AG20443 (cell line): ENCODE measurements around the gene IQCK.

ENCODE experiments used
- DNase-seq: peaks from one replicate; pipeline ENCODE4 v3.0.0; 2012; ENCODE audit warnings: low spot score, mixed read lengths

Gene IQCK

DNA sequence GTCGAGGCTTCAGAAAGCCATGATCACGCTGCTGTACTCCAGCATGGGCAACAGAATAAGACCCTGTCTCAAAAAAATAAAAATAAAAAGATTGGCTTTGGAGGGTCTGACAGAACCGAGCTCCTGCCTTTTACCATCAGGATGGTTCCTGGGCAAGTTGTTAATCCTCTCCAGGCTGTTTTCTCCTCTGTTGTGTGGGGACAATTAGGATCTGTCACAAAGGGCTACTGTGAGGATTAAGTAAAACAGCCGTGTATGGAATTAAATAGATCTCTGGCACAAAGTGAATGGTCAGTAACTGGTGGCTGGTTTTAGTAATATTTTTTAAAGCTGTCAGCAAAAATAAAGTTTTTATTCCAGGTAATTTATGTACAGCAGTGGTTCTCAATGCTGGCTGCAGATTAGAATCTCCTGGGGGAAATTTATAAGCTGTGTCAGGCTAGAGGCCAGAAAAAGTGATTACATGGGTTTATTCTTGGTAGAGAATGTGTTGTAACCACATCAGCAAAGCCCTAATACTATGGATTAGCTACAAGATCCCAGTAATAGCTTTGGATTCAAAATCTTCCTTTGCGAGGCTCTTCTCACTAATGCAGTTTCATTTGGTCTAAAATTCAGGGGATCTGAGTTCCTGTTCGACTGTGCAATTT is 119.4 kb downstream of the IQCK start:
- no peak for DNase-seq

DNA sequence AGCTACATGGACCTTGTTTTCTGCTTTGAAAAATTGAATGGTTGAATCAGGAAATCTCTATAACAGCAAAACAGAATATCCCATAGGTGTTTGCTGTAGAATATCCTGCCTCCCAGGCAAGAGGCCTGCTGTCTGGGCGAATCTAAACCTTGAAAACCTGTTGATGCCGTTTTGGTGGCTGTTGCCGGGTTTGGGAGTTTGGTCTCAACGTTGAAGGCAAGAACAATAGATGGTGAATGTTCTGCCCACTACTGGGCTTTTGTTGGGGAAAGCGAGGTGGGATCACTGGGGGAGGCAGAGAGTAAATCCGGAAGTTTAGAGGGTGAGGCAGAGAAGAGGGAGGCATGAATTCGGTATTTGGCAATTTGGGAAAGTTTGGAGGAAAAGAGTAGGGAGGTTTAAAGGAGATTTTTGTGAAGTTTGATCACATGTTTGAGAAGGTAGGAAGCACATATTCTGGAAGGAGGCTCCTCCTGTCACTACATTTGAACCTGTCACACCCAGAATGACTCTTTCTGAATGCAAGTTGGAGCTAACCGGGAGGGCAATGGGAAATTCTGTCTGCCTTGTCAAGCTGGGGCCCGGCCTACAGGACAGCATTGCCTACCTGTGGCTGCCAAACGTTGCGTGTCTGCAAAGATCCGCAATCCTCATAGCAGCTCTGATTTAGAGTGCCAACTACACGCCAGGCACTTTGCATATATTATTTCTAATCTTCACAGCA is 120.1 kb downstream of the IQCK start:
- DNase-seq, result no peak

GRCh38 chr16:19840524-19841110 is 122.5 kb downstream of the IQCK start:
- DNase-seq, result no peak

GRCh38 chr16:19841184-19841583 is 123.1 kb downstream of the IQCK start:
- no peak for DNase-seq

DNA sequence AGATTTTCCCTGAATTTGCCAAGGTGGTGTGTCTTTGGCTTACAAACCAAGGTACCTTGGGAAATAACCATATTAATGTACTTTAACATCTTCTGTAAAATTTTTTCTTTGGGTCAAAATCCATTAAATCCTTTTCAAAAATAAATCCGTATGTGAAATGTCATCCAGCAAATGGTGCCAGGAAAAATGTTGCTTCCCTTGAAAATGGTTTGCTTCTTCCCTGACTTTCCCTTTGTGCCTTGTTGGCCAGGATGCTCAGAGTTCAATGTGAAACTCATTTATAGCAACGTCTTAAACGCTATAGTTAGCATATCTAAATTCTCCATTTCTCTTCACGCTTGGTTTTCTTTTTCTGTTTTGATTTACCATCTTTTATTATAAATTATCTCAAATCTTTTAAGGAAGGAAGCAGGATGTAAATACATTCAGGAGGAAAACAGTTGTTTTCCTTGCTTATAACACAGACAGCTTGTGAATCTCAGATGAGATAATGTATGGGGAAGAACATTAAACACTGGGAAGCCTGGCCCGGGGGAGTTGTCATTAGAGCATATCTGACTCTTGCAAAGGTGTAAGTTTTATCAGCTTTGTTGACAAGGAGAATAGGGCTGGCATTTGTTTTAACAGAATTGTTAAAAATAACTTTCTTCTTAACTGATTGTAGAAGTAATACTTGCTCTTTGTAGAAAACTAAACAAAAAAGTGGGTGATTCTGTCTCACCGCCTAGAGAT is 124.5 kb downstream of the IQCK start:
- no peak for DNase-seq

DNA sequence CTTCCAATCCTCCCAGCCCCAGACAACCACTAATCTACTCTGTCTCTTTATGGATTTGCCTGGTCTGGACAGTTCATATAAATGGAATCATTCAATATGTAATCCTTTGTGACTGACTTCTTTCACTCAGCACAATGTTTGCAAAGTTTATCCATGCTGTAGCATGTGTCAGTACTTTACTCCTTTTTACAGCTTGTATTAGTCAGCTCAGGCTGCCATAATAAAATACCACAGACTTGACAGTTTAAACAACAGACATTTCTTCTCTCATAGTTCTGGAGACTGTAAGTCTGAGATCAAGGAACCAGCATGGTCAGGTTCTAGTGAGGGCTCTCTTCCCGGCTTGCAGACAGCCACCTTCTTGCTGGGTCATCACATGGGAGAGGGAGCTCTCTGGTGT is 125.3 kb downstream of the IQCK start:
- no peak for DNase-seq

DNA sequence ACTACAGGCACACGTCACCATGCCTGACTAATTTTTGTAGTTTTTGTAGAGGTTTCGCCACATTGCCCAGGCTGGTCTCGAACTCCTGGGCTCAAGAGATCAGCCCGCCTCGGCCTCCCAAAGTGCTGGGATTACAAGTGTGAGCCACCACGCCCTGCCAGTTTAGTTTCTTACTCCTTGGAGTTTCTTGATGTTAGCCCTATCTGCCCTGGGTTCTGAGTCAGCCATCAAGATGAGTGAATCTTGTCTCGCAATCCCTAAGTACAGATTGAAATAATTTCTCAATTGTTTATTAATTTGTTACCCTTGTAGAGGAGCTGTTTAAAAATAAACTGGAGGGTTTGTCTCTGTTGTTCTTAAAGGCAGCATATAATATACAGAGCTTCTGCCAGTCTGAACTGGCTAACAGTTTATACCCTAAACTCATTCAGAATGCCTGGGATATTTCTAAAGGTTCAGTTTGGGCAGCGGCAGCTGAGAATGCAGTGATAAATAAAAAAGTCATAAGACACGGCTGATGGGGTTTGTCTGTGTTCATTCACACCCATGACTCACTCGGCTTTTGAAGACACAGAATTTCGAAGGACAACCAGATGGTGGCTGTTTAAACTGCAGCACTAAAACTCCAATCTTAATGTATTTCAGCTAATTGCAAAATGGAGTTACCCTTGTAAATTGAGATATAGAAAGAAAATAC is 127.0 kb downstream of the IQCK start:
- peak; percentile 87 for DNase-seq

DNA sequence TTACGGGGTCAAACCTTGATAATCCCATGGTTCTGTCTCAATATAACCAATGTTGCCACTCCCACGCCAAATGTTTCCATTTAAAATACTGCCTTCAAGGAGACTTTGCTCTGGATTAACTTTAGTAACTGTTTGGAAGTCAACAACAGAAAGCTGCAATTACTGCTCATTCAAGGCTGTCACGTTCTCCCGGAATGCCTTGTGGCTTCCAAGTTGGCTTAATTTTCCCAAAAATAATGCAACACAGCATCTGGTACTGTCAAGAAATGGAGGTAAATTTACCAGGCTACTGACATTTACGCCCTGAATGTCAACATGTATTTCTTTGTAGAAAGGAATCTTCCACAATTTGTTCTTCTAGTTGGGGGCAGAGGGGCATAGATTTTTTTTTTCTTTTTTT is 128.4 kb downstream of the IQCK start:
- no peak for DNase-seq

GRCh38 chr16:19848756-19849155 is 130.7 kb downstream of the IQCK start:
- no peak for DNase-seq

GRCh38 chr16:19850131-19850817 is 132.2 kb downstream of the IQCK start:
- no peak for DNase-seq

DNA sequence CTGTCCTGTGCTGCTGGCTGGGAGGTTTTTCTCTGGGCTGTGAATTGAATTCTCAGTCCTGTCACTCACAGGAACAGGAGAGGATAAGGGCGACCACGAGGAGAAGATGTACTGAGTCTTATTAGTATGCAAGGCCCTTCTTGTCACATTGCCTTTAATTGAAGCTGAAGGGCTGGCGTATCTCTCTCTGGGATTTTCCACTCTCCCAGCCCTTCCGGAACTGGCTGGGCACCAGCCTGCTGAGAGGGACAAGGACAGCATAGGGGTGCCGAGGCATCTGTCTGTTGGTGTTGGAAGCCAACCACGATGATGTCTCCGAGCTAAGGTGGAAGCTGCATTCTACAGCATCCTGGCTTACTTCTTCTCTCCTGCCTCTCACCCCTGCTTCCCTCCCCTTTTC is 133.4 kb downstream of the IQCK start:
- DNase-seq, result no peak

DNA sequence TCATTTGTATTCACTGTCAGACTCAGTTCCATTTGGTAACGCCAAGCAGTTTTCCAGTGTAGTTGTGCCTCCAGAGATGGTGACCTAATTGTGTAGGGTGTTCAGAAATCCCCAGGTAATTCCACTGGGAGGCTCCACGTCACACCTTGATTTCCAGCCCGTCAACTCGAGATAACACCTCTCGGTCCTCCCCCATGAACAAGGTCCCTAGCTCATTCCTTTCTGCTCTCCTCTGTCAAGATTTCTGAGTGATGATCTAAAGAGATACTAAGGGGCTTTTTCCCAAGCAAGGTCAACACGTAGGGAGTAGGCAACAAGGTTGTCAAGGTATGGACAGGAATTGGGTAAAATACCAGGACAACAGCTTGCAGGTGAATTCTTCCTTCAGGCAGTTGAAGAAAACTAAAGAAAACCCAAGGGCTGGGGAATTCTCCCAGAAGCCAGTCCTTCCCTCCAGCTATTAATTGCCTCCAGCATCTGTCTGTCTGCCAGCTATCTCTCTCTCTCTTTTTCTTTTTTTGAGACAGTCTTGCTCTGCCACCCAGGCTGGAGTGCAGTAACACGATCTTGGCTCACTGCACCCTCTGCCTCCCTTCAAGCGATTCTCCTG is 135.2 kb downstream of the IQCK start:
- no peak for DNase-seq

DNA sequence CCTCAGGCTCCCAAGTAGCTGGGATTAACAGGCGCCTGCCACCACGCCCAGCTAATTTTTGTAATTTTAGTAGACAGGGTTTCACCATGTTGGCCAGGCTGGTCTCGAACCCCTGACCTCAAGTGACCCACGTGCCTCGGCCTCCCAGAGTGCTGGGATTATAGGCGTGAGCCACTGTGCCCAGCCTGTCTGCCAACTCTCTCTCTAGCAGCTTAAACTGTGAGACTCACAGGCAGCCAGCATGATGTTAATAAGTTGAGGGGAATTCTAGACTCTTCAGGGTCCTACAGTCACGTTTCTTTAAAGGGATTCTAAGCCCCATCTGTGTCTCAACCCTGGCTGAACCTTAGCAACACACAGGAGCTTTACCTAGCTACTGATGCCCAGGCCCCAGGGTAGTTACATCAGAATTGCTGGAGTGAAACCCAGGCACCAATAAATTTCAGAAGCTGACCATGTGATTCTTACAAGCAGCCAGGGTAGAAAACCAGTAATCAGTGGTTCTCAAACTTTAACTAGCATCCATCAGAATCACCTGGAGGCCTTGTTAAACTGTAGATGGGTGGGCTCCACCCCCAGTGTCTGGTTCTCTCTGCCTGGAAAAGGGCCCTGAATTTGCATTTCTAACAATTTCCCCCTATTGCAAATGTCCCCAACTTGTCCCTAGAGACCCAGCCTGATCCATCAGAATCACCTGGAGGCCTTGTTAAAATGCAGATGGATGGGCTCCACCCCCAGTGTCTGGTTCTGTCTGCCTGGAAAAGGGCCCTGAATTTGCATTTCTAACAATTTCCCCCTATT is 135.9 kb downstream of the IQCK start:
- DNase-seq, result no peak

- DNase-seq, result no peak
Observed at GRCh38 chr16:19854543-19854876, 136.4 kb downstream of the IQCK start.

DNA sequence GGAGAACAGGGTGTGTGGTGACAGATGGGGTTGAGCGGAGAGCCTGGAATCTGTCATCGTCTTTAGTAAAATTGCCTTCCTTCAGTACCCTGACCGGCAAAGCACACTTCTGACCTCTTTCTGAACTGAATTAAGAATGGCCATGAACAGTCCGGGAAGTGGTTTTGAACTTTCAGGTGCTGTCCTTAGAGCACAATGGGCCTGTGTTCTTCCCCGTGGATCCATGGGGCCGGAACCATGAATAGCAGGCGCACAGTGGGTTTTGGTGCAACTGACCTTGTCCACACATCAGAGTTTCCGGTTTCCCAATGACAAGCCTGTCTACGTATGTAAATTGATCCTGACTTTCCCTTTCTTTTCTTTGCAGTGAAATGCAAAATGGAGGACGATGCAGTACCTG is 138.0 kb downstream of the IQCK start:
- DNase-seq, result no peak

GRCh38 chr16:19857593-19858339 is 139.7 kb downstream of the IQCK start:
- no peak for DNase-seq

DNA sequence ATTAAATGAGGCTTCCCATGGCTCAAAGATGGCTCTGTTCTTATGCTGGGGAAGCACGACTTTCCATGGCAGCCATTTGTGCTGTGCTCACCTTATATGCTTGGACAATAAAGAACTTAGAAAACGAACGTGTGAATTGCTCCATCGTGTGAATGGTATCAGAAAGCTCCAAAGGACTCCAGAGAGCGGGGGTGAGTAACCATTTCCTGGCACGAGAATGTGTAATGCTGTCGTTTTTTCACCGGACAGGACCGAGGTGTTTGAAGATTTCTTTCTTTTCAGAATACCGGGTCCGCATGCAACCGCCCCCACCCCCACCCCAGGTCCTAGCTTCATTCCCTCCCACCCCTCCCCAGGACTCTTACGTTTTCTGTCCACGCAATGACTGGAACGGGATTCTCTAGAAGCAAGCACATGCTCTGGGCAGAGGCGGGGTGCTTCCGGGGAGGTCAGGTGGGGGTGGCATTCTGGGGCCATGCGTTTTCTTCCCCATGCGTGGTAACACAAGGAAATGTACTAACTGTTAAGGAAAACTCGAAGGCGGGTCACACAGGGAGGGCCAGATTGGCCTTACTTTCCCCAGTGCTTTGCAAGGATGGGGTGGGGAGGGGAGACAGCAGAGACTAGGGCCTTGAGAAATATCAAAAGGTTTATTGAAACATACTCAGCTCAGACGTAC is 140.4 kb downstream of the IQCK start:
- DNase-seq, result no peak

GRCh38 chr16:19859166-19859565 is 141.1 kb downstream of the IQCK start:
- no peak for DNase-seq

DNA sequence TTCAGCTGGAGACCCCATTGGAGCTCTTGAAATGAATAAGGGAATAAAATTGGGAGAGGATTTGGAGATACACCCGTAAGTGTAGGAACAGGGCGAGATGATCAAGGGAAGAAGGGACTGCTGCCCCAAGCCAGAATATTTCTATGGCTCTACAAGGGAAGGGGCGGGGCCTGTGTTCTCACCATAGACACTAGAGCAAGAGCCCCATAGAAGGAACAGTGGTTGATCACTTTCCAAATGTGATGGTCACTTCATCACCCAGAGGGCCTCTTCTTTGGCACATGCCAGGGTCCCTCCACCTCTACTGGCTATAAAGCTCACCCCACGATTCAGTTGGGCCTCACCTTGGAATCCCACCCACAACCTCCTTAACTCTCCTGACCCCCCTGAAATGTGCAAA is 141.5 kb downstream of the IQCK start:
- DNase-seq, result no peak
